OCI-LY3 (cell line): Measurements from ENCODE around the gene ANKRD11.

ENCODE experiments used
- H2AFZ ChIP-seq: fragments of 200-600, 300-600 bp; shearing (Covaris generic); 2 replicates; pipeline ENCODE4 v1.6.0; 2014; ENCODE audit warnings: antibody characterized with exemption, low read depth, low read length
- H3K27ac ChIP-seq: fragments of 200-600, 300-600 bp; sonication (generic); 2 replicates; pipeline ENCODE4 v1.5.1; 2014; ENCODE audit warnings: mild to moderate bottlenecking, low read length, moderate library complexity, mixed read lengths
- H3K27me3 ChIP-seq: fragments of 200-600, 300-600 bp; sonication (generic); 2 replicates; pipeline ENCODE4 v1.6.1; 2014; ENCODE audit warnings: low read depth, low read length, mixed read lengths
- H3K36me3 ChIP-seq: fragments of 200-600, 300-600 bp; sonication (generic); replicated peaks from 2 replicates; pipeline ENCODE3; 2014; ENCODE audit warnings: low read depth, low read length, mixed read lengths
- H3K4me1 ChIP-seq: fragments of 300-600, 200-600 bp; sonication (generic); 2 replicates; pipeline ENCODE4 v1.6.1; 2014; ENCODE audit warnings: low read length, mixed read lengths
- H3K4me2 ChIP-seq: fragments of 200-600, 300-600 bp; sonication (generic); 2 replicates; pipeline ENCODE4 v1.6.1; 2014; ENCODE audit warnings: low read length, mixed read lengths
- H3K4me3 ChIP-seq: fragments of 300-600, 200-600 bp; sonication (generic); 2 replicates; pipeline ENCODE4 v1.5.1; 2014; ENCODE audit warnings: antibody characterized with exemption, mild to moderate bottlenecking, low read length, moderate library complexity
- H3K79me2 ChIP-seq: fragments of 300-600, 200-600 bp; shearing (Covaris generic); 2 replicates; pipeline ENCODE4 v1.6.1; 2014; ENCODE audit warnings: mild to moderate bottlenecking, low read length, mixed read lengths
- H3K9ac ChIP-seq: fragments of 300-600, 200-600 bp; shearing (Covaris generic); 2 replicates; pipeline ENCODE4 v1.6.0; 2014; ENCODE audit warnings: mild to moderate bottlenecking, low read length, moderate library complexity
- H3K9me3 ChIP-seq: fragments of 200-600, 300-600 bp; shearing (Covaris generic); 2 replicates; pipeline ENCODE4 v1.6.1; 2014; ENCODE audit warnings: low read length, mixed read lengths; ENCODE audit not compliant: insufficient read depth
- H4K20me1 ChIP-seq: fragments of 200-600, 300-600 bp; sonication (generic); 2 replicates; pipeline ENCODE4 v1.6.1; 2016; ENCODE audit warnings: low read length, mixed read lengths; ENCODE audit not compliant: insufficient read depth
- EZH2phosphoT487 ChIP-seq: fragments of 200-600 bp; shearing (Covaris generic); IDR thresholded peaks from 2 replicates; pipeline ENCODE4 v1.6.1; 2018; ENCODE audit warnings: antibody characterized with exemption, mixed run types, low read depth
- TF ChIP-seq, protein P1 (sequence below): fragments of 200-600, 300-600 bp; sonication (generic); IDR thresholded peaks from 2 replicates; pipeline ENCODE4 v1.5.1; 2014; ENCODE audit warnings: antibody characterized with exemption, low read length, low read depth

ANKRD11 gene

DNA sequence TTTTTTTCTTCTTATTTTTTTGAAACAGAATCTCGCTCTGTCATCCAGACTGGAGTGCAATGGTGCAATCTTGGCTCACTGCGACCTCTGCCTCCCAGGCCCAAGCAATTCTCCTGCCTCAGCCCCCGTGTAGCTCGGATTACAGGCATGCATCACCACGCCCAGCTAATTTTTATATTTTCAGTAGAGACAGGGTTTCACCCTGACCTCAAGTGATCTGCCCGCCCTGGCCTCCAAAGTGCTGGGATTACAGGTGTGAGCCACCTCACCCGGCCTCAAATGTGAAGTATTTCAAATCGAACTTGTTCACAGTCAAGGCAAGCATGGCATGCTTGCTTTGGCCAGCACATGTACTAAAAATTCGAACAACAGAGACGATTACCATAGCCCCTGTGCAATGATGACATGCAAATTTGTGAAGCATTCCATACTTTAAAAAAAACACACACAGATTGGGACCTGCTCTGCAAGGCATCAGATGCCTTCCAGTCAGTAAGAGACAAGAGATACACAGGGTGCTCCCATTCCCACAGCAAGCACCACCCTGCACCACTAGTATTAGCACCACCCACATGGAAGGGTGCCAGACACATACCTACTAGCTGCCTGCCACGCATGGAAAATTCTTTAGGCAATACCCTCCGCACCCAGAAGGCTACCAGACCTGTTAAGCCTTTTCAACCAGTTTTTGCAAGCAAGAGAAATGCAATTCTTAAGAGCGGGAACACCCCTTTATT lies 47.2 kb downstream of the ANKRD11 start:
- Histone ChIP-seq H4K20me1 (peaks cover 100% of the 10 kb centered on the region), H3K27me3 (no peaks in the 10 kb centered on the region), H3K79me2 (peaks cover 100% of the 10 kb centered on the region), H3K27ac (no peak overlapping the region), H3K9ac (no peak overlapping the region), H3K4me1 (no peaks in the 10 kb centered on the region), H3K4me3 (no peak overlapping the region), H3K36me3 (no peaks in the 10 kb centered on the region), H2AFZ (no peak overlapping the region), H3K4me2 (no peak overlapping the region), H3K9me3 (no peaks in the 10 kb centered on the region)
- TF ChIP-seq, protein P1, sequence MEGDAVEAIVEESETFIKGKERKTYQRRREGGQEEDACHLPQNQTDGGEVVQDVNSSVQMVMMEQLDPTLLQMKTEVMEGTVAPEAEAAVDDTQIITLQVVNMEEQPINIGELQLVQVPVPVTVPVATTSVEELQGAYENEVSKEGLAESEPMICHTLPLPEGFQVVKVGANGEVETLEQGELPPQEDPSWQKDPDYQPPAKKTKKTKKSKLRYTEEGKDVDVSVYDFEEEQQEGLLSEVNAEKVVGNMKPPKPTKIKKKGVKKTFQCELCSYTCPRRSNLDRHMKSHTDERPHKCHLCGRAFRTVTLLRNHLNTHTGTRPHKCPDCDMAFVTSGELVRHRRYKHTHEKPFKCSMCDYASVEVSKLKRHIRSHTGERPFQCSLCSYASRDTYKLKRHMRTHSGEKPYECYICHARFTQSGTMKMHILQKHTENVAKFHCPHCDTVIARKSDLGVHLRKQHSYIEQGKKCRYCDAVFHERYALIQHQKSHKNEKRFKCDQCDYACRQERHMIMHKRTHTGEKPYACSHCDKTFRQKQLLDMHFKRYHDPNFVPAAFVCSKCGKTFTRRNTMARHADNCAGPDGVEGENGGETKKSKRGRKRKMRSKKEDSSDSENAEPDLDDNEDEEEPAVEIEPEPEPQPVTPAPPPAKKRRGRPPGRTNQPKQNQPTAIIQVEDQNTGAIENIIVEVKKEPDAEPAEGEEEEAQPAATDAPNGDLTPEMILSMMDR = no peak
- no peak for TF ChIP-seq EZH2phosphoT487

DNA sequence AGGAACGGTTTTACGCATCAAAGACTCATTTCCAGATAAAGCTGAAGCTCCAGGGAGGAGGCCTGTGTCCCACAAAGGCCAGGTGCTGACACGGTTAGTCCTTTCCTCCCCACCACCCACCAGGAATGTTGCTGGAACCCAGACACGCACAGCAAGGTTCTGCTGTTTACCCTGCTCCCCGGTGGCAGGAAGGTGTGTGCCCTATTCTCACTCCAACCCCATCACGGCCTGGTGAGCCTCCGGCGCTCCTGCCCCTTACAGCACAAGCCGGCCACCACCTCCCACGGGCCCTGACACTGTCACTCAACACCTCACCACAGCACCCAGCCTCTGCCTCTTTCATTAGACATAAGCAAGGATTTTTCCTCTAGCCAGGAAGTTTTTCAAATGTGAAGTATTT lies 47.8 kb downstream of the ANKRD11 start:
- H3K79me2 ChIP-seq = peaks cover 100% of the 10 kb centered on the region
- no peak overlapping the region for H3K27ac ChIP-seq
- no peaks in the 10 kb centered on the region for H3K9me3 ChIP-seq
- H3K4me3 ChIP-seq = no peak overlapping the region
- H3K4me2 ChIP-seq = no peak overlapping the region
- no peak overlapping the region for H3K9ac ChIP-seq
- H3K36me3 ChIP-seq = no peaks in the 10 kb centered on the region
- TF ChIP-seq EZH2phosphoT487 = no peak
- TF ChIP-seq, protein P1 = no peak
- H4K20me1 ChIP-seq = peaks cover 100% of the 10 kb centered on the region
- no peaks in the 10 kb centered on the region for H3K27me3 ChIP-seq
- no peak overlapping the region for H2AFZ ChIP-seq
- no peaks in the 10 kb centered on the region for H3K4me1 ChIP-seq

DNA sequence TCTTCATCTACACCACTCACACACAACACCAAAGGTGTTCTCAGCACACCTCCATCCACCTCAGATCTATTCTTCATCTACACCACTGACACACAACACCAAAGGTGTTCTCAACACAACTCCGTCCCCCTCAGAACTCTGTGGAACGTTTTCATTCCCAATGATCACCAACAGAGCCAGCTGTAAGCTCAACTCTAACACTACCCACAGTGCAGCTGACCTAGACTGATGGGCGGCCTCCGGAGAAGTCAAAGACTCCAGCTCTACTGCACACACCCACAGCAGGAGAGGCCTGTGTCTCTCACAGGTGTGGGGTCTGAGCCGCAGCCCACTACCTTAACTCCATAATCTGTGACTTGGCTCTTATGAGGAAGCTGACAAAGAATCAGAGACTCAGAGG lies 50.7 kb downstream of the ANKRD11 start:
- TF ChIP-seq, protein P1 = no peak
- no peak for TF ChIP-seq EZH2phosphoT487
- peaks cover 100% of the 10 kb centered on the region for H3K79me2 ChIP-seq
- no peak overlapping the region for H3K4me3 ChIP-seq
- no peaks in the 10 kb centered on the region for H3K9me3 ChIP-seq
- peaks cover 100% of the 10 kb centered on the region for H4K20me1 ChIP-seq
- no peak overlapping the region for H3K9ac ChIP-seq
- H3K4me2 ChIP-seq = no peak overlapping the region
- H3K27me3 ChIP-seq = no peaks in the 10 kb centered on the region
- H3K36me3 ChIP-seq = no peaks in the 10 kb centered on the region
- H2AFZ ChIP-seq = no peak overlapping the region
- H3K4me1 ChIP-seq = peaks cover 5% of the 10 kb centered on the region; the same call in 1 of the 2 replicates
- no peak overlapping the region for H3K27ac ChIP-seq

DNA sequence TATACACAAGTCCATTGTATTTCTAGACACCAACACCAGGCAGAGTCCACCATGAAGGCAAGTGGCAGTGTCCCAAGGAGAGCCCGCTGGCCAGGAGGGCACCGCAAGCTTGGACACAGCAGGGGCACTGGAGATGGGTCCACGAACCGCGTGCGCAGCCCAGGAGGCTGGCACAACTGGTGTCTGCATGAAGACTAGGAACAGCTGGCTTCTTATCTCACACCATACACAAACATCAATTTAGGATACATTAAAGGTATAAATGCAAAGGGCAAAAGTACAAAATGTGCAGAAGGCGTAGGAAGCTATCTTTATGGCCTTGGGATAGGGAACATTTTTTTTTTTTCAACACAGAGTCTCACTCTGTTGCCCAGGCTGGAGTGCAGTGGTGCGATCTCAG lies 52.4 kb downstream of the ANKRD11 start:
- no peak for TF ChIP-seq EZH2phosphoT487
- TF ChIP-seq, protein P1 = no peak
- Histone ChIP-seq H3K9ac (no peak overlapping the region), H3K4me3 (no peak overlapping the region), H3K79me2 (peaks cover 100% of the 10 kb centered on the region), H3K27ac (no peak overlapping the region), H4K20me1 (peaks cover 100% of the 10 kb centered on the region), H3K4me1 (peaks cover 5% of the 10 kb centered on the region; the same call in 1 of the 2 replicates), H3K9me3 (no peaks in the 10 kb centered on the region), H3K36me3 (peaks cover 5% of the 10 kb centered on the region), H2AFZ (no peak overlapping the region), H3K4me2 (no peak overlapping the region), H3K27me3 (no peaks in the 10 kb centered on the region)
